Pancreas (tissue), 10 donors: ENCODE measurements around the gene STAT5B. TPM values are rescaled to one million over a fixed set of nuclear protein-coding genes. Genes with fewer than 3 reads are reported as not detected.

Experiments used
- ATAC-seq, 4 donors: fragments of 200-7000 bp; cut with Tn5 transposase; one replicate each; pipeline versions ENCODE4 v1.8.0 to v1.9.1; 2020; ENCODE audit warnings: mild to moderate bottlenecking in 4 of 4, moderate library complexity in 4 of 4
- DNase-seq, 6 donors: peaks; one replicate each; pipeline ENCODE4 v3.0.0-alpha.2; 2020
- FAIRE-seq: peaks from 2 replicates; lab custom pipeline; 2012; peaks lifted over from hg19 to GRCh38; lab: Jason Lieb, UNC
- H3K27ac ChIP-seq, 4 donors: fragments of 200-600 bp; sonication (generic); 1 replicate in 3 of 4; 2 replicates in 1 of 4; pipeline versions ENCODE4 v1.5.0 to v1.8.0; 2020
- H3K27me3 ChIP-seq, 4 donors: fragments of 200-600 bp; one replicate each; pipeline ENCODE4 v1.8.0; 2021
- H3K36me3 ChIP-seq, 3 donors: fragments of 200-600 bp; sonication (generic) in 1 of 3; one replicate each; pipeline versions ENCODE4 v1.5.0 to v1.8.0; 2020 to 2021
- H3K4me1 ChIP-seq, 3 donors: fragments of 200-600 bp; one replicate each; pipeline ENCODE4 v1.8.0; 2021
- H3K4me3 ChIP-seq, 4 donors: fragments of 200-600 bp; sonication (generic) in 2 of 4; one replicate each; pipeline versions ENCODE4 v1.5.0 to v1.8.0; 2020 to 2021
- H3K9me3 ChIP-seq, 4 donors: fragments of 200-600 bp; one replicate each; pipeline ENCODE4 v1.8.0; 2021
- WGBS, 2 donors: extraction: QIAGEN DNeasy Blood & Tissue Kit; methylation state at CpG; one replicate each; pipeline ENCODE4 v1.1.7; 2013; 5-methylcytosine and 5-hydroxymethylcytosine counted together
- intact Hi-C, 3 donors: fragments of 100-400 bp; cut with DNase I; formaldehyde crosslinking; loops; one replicate each; pipeline versions ENCODE4 v1.11.1 to v1.14.2; 2022
- polyA plus RNA-seq, 2 donors: library from polyadenylated mRNA; stranded (reverse); fragments of 200-250 nt; gene quantifications; one replicate each; pipeline ENCODE4 v1.2.3, GENCODE V29; 2013
- total RNA-seq, 6 donors: library from RNA; stranded (reverse); fragmentation: NEBNext Ultra II Directional in 4 of 6; extraction: Animal tissue kit (Norgen Biotek cat#: 25700) in 4 of 6; gene quantifications; one replicate each; pipeline versions ENCODE4 v1.2.1 to v1.2.4, GENCODE V29; 2021 to 2023
- TF ChIP-seq, protein P1 (sequence below), 4 donors: fragments of 200-600 bp; sonication (generic) in 3 of 4; IDR thresholded peaks; one replicate each; pipeline versions ENCODE4 v1.5.0 to v1.8.0; 2021; ENCODE audit warnings: antibody characterized with exemption in 4 of 4
- donor health status: healthy with polysubstance abuse.
- donor health status: DM: no; HTN: no; CAD: no; lungs with moderate emphysema.
- donor health status: DM: no; HTN: no; CAD: no.
- donor health status: control.
- donor health status: control.
- donor health status: Bipolar disorder and iron deficiency.
- donor health status: DM: yes; HTN: yes; CAD: no.
- donor health status: DM: no; HTN: no; CAD: no.
- donor health status: DM: no; HTN: no; CAD: no.
- donor health status: DM: yes; HTN: yes; CAD: no.

STAT5B gene
- total and polyA plus RNA-seq, 8 donors = 17.9 to 27.5 (median 24.1) TPM

DNA sequence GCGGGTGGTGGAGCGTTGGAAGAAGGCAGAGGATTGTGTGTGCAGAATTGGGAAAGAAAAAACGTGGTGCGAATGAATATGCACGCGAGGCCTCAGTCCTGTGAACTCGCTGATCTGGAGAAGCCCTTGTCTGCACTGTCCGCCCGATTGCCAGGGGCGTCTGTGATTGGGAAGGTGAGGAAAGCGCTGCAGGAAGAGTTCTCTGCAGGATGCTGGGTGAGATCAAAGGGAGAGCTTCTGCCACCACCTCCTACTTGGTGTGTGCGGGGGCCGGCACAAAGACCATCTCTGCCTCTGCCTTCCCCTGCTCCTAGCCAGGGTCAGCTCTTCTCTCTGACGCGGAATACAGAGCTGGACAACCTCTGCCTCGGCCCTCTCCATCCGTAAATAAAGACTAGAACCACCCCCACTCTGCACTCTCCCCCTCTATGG lies 120.6 kb downstream of the STAT5B start:
- no peak for DNase-seq
- H3K27ac ChIP-seq = no peak overlapping the region
- WGBS, 2 donors = 50 to 52% methylated on average over 17 of the region's 17 CpGs

DNA sequence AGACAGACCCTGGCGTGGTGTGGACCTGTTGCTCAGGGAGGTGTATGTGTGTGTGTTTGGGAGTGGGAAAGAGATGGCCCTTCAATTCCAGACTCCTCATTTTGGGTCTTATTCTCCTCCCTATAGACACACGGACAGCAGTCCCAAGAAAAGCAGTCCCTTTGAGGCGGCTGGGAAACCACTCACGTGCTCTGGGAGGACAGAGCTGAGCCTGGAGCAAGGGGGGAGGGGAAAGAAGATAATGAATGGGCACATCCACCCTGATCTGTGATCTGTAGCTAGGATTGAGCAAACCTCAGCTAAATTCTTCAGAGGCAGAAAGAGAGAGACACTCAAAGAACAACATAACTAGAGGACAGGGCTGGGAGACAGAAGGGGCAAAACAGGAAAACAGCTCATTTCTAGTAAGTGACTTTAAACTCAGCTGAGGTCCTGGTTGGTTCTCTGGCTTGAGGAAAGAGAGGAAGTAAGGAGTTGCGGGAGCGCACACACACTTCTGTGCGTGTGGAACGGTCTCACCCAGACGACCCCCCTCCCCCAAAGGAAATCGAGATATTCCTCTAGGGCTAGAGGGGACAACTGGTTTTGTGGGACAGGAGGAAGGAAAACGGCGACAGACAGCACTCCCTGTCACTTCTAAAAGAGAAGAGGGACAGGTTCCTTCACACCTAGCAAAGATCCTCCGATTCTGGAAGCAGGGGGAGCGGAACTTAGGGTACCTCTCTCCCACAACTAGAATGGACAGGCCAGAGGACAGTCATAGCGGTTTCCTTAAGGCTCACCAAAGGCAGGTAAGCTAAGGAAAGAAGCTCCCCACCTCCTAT lies 122.1 kb downstream of the STAT5B start:
- H3K27ac ChIP-seq = peak overlapping the region; percentile 43 to 55 (median 48)

More for the DNA sequence above, 120.6 kb downstream of the STAT5B start:
- TF ChIP-seq, protein P1, sequence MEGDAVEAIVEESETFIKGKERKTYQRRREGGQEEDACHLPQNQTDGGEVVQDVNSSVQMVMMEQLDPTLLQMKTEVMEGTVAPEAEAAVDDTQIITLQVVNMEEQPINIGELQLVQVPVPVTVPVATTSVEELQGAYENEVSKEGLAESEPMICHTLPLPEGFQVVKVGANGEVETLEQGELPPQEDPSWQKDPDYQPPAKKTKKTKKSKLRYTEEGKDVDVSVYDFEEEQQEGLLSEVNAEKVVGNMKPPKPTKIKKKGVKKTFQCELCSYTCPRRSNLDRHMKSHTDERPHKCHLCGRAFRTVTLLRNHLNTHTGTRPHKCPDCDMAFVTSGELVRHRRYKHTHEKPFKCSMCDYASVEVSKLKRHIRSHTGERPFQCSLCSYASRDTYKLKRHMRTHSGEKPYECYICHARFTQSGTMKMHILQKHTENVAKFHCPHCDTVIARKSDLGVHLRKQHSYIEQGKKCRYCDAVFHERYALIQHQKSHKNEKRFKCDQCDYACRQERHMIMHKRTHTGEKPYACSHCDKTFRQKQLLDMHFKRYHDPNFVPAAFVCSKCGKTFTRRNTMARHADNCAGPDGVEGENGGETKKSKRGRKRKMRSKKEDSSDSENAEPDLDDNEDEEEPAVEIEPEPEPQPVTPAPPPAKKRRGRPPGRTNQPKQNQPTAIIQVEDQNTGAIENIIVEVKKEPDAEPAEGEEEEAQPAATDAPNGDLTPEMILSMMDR (IDR thresholded peaks at IDR 0.05) = no peak
- Histone ChIP-seq H3K9me3 (no peaks in the 10 kb centered on the region), H3K4me3 (peak overlapping the region in 3 of 4 donors; percentile 73 to 98 (median 96)), H3K4me1 (peaks cover 0 to 15% (median 12%) of the 10 kb centered on the region in 3 donors), H3K36me3 (no peaks in the 10 kb centered on the region), H3K27me3 (no peaks in the 10 kb centered on the region)
- intact Hi-C loops = no loop called here
- ATAC-seq (no peak), FAIRE-seq (no peak)

More for the DNA sequence above, 122.1 kb downstream of the STAT5B start:
- WGBS, 2 donors = 3 to 4% methylated on average over 15 of the region's 15 CpGs
- ATAC-seq = peak in 1 of 4 donors; percentile 2
- no peak for DNase-seq
- peaks cover 0 to 15% (median 12%) of the 10 kb centered on the region in 3 donors for H3K4me1 ChIP-seq
- peak overlapping the region; percentile 73 to 98 (median 97) for H3K4me3 ChIP-seq
- intact Hi-C loops = no loop called here
- H3K36me3 ChIP-seq = no peaks in the 10 kb centered on the region
- TF ChIP-seq, protein P1 (IDR thresholded peaks at IDR 0.05) = no peak
- no peaks in the 10 kb centered on the region for H3K27me3 ChIP-seq
- FAIRE-seq = no peak
- H3K9me3 ChIP-seq = no peaks in the 10 kb centered on the region

Other genes starting within 250 kb of the STAT5B start
- 1 to 10 TPM; 1.2 to 2.2 (median 1.8) TPM for gene C17orf113, start 225.8 kb downstream of the STAT5B start, total RNA-seq
- 1 to 10 TPM; 1.5 to 1.9 TPM for gene C17orf113, start 225.8 kb downstream of the STAT5B start, polyA plus RNA-seq
- gene ZNF385C, start 177.9 kb downstream of the STAT5B start, total RNA-seq = 1 to 10 TPM in 5 of 6 donors, under 1 TPM in 1; 0.67 to 2.1 (median 1.4) TPM
- 1 to 10 TPM; 1.8 to 2.6 TPM for gene ZNF385C, start 177.9 kb downstream of the STAT5B start, polyA plus RNA-seq
- 10 to 100 TPM in 1 of 6 donors, 1 to 10 TPM in 5; 3.7 to 11.0 (median 6.1) TPM for gene DHX58, start 163.7 kb downstream of the STAT5B start, total RNA-seq
- gene DHX58, start 163.7 kb downstream of the STAT5B start, polyA plus RNA-seq = 10 to 100 TPM; 20.9 to 22.8 TPM
- gene KAT2A, start 155.0 kb downstream of the STAT5B start, total RNA-seq = 10 to 100 TPM; 17.5 to 43.7 (median 22.3) TPM
- gene KAT2A, start 155.0 kb downstream of the STAT5B start, polyA plus RNA-seq = 100 to 1,000 TPM; 157 to 158 TPM
- gene HSPB9, start 153.6 kb downstream of the STAT5B start, total RNA-seq = under 1 TPM; 0.40 to 0.75 (median 0.58) TPM
- gene HSPB9, start 153.6 kb downstream of the STAT5B start, polyA plus RNA-seq = 1 to 10 TPM in 1 of 2 donors, under 1 TPM in 1; 0.85 to 1.6 TPM
- gene RAB5C, start 121.4 kb downstream of the STAT5B start, total RNA-seq = 10 to 100 TPM; 25.9 to 53.1 (median 42.0) TPM
- gene RAB5C, start 121.4 kb downstream of the STAT5B start, polyA plus RNA-seq = 10 to 100 TPM; 42.6 to 61.8 TPM
- under 1 TPM in 5 of 6 donors, not detected in 1; 0.03 to 0.09 (median 0.06) TPM for gene KCNH4, start 95.2 kb downstream of the STAT5B start, total RNA-seq
- under 1 TPM; 0.11 to 0.14 TPM for gene KCNH4, start 95.2 kb downstream of the STAT5B start, polyA plus RNA-seq
- gene HCRT, start 90.9 kb downstream of the STAT5B start, total RNA-seq = not detected
- gene HCRT, start 90.9 kb downstream of the STAT5B start, polyA plus RNA-seq = not detected
- gene GHDC, start 81.9 kb downstream of the STAT5B start, total RNA-seq = 10 to 100 TPM; 14.8 to 20.9 (median 17.1) TPM
- gene GHDC, start 81.9 kb downstream of the STAT5B start, polyA plus RNA-seq = 10 to 100 TPM; 19.4 to 21.6 TPM
- 10 to 100 TPM; 13.1 to 19.8 (median 15.4) TPM for gene STAT5A, start 12.1 kb upstream of the STAT5B start, total RNA-seq
- gene STAT5A, start 12.1 kb upstream of the STAT5B start, polyA plus RNA-seq = 10 to 100 TPM; 10.5 to 12.6 TPM
- gene STAT3, start 112.1 kb upstream of the STAT5B start, total RNA-seq = 100 to 1,000 TPM in 2 of 6 donors, 10 to 100 TPM in 4; 63.3 to 127 (median 78.6) TPM
- 10 to 100 TPM; 37.9 to 42.9 TPM for gene STAT3, start 112.1 kb upstream of the STAT5B start, polyA plus RNA-seq
- 10 to 100 TPM; 11.5 to 42.6 (median 19.6) TPM for gene CAVIN1, start 146.9 kb upstream of the STAT5B start, total RNA-seq
- 10 to 100 TPM; 25.2 to 32.9 TPM for gene CAVIN1, start 146.9 kb upstream of the STAT5B start, polyA plus RNA-seq
- gene ATP6V0A1, start 182.5 kb upstream of the STAT5B start, total RNA-seq = 10 to 100 TPM; 22.8 to 51.3 (median 28.6) TPM
- 10 to 100 TPM; 37.2 to 55.9 TPM for gene ATP6V0A1, start 182.5 kb upstream of the STAT5B start, polyA plus RNA-seq